HG03108 (cell line): ENCODE data around the gene TMEM231.
"Not testable (repeated sequence)": the region's sequence is repeated elsewhere in the genome, so short reads cannot be mapped to it uniquely, and the experiment has no call there.

Source experiments
- ATAC-seq: cut with Tn5 transposase; IDR thresholded peaks from one replicate; pipeline ENCODE4 v1.9.1; 2021; ENCODE audit warnings: moderate library complexity; ENCODE audit not compliant: unreplicated experiment

The TMEM231 gene

DNA sequence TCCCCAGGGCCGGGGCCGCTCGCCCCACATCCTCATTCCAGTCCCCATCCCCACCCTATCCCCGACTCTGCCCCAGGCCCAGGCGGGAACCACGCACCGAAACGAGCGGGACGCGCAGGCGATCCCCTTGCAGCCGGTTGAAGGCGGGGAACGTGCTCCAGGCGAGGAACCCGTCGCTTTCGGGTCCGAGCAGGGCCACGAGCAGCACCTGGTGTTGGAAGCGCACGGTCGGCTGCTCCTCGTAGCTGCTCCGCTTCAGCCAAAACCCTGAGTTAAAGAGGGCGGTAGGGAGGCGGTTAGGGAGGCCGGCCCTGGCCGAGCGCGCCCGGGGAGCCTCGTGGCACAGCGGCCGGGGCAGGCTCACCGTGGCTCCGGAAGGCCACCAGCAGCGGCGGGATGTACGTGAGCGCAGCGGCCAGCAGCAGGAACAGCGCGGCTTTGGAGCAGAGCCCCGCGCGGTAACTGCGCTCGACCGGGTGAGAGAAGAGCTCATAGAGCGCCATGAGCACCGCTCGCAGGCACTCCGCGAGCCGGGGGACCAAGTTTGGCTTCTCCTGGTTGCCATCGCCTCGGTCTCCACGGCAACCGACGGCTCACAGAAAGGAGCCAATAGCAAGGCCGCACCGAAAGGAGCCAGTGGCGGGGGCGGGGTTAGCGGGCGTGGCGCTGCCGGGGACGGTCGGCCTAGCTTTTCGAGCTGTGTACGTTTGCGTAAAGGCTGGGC is at the start of gene TMEM231:
Gene TMEM231 (minus strand): TSS at position 546 of the 724 bp plus-strand sequence. CDS start 43 bp downstream, at position 503.
- ATAC-seq, result peak; percentile 98

GRCh38 chr16:75603241-75603640 is 47.2 kb upstream of the TMEM231 start:
- ATAC-seq, result no peak

DNA sequence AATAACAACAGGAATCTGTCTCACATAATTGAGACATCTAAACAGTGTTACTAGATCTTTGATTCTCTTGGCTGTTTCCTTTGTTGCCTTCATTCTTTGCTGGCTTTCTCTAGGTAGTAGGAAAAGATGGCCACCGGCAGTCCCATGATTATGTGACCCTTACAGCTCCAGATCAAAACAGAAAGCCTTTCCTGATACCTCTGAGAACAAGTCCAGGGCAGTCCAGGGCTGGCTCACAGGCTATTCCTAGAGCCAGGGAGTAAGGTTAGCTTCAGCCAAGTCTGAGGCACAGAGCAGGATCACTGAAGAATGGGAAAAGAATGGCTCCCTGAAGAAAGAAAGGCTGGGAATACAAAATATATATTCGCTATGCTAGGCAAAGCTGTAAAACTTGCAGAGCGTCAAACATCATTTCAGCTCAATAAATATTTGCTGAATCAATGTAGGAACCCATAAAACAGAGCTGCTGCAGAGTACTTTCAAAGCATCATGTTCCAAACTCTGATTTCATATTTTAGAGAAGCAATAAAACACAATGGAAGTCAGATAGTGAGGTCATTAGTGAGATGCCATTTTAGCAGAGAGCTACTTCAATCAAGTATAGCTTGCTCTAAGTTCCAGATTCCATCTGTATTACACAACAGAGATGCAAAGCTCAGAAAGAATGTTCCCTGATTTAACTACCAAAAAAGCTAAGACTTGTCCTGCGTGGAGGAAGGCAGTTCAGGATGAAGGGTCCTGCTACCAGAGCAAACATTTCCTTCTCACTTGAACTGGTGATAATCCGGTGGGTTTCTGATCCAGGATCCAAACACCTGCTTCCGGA is 43.6 kb upstream of the TMEM231 start:
- ATAC-seq, result no peak

GRCh38 chr16:75593825-75594820 is 38.1 kb upstream of the TMEM231 start:
- ATAC-seq, result no peak

- ATAC-seq, result no peak
Observed at GRCh38 chr16:75593308-75593707, 37.3 kb upstream of the TMEM231 start.

GRCh38 chr16:75591927-75592326 is 35.9 kb upstream of the TMEM231 start:
- ATAC-seq, result not testable (repeated sequence)

- no peak for ATAC-seq
Observed at GRCh38 chr16:75590920-75591843, 35.1 kb upstream of the TMEM231 start.

DNA sequence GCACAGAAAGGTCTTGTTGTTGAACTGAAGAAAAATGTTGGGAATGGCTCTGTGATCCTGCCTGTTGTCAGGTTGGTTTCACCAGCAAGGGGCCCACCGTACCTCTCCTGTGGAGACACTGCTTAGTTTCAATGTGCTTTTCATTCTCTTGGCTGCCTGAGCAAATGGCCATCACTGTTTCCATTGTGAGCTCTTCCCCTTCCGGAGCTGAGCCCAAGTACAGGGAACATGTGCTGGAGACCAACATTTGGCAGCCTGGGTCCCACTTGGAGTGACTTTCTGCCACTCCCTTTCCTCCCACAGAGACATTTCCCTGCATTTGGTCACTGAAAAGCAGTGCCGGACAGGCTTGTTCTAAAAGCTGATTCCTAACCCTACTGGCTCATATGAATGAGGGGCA is 33.3 kb upstream of the TMEM231 start:
- no peak for ATAC-seq

DNA sequence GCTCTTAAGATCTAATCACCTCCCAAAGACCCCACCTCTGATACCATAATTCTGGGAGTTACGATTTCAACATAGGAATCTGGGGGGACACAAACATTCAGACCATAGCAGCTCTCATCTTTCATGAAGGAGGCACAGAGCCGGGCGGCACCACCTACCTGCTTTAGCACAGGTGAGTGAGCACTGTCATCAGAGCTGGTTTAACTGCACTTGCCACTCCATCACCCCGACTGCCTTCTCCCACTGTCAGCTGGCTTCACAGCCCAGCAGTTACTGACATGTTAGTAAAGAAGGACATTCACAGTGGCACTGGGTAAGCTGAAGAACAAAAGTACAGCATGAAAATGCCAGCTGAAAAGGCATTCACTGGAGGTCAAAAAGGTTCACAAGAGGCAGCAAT is 32.7 kb upstream of the TMEM231 start:
- no peak for ATAC-seq

DNA sequence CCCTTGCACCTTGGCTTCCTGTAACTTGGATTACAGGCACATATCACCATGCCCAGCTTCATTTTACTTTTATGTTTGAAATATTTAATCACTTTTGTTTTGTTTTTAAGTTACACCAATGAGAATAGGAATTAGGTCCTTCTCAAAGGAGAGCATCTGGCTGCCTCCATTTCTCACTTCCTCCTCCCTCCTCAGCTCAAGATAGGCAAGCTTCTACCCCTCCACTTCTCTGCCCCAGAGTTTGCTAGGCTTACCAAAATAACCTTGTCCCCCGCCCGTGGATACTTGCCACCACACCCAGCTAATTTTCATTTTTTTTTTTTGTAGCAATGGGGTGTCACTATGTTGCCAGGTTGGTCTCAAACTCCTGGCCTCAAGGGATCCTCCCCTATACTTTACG is 28.1 kb upstream of the TMEM231 start:
- no peak for ATAC-seq

- ATAC-seq, result no peak
Observed at GRCh38 chr16:75579281-75579834, 23.3 kb upstream of the TMEM231 start.

DNA sequence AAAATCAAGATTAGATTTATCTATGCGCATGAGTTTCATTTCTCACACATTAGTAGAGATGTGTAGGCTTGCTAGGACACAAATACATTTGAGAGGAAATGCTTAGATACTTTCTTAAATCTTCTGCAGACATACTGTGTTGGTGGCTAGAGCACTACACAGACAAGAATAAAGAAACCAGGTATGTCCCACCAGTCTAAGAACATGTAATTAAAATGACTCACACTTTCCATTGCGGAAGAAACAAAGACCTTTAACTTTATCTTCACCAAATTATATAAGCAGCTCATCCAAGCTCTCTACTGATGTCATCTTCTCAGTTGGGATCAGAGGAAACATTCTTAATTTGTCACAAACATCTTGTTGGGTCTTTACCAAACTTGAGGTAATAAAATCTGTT is 22.7 kb upstream of the TMEM231 start:
- ATAC-seq, result no peak

GRCh38 chr16:75578212-75578611 is 22.2 kb upstream of the TMEM231 start:
- no peak for ATAC-seq

GRCh38 chr16:75576384-75576811 is 20.3 kb upstream of the TMEM231 start:
- peak; percentile 42 for ATAC-seq

DNA sequence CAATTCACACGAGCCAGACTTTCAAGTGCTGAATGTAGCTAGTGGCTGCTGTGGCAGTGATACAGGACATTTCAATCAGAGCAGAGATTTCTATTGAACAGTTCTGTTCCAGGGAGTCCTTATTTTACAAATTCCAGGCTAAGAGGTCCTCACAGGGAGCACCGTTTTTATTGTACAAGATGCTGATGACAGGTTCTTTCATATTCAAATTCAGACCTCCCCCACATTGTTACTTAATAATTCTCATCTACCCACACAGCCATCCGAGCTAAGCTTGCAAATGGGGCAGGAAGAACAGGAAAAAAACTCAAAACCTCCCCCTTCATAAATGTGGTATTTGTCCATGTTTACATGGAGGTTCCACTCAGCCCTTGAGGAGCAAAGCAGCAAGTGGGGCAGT is 19.9 kb upstream of the TMEM231 start:
- no peak for ATAC-seq

- ATAC-seq, result no peak
Observed at GRCh38 chr16:75573955-75574354, 17.9 kb upstream of the TMEM231 start.

DNA sequence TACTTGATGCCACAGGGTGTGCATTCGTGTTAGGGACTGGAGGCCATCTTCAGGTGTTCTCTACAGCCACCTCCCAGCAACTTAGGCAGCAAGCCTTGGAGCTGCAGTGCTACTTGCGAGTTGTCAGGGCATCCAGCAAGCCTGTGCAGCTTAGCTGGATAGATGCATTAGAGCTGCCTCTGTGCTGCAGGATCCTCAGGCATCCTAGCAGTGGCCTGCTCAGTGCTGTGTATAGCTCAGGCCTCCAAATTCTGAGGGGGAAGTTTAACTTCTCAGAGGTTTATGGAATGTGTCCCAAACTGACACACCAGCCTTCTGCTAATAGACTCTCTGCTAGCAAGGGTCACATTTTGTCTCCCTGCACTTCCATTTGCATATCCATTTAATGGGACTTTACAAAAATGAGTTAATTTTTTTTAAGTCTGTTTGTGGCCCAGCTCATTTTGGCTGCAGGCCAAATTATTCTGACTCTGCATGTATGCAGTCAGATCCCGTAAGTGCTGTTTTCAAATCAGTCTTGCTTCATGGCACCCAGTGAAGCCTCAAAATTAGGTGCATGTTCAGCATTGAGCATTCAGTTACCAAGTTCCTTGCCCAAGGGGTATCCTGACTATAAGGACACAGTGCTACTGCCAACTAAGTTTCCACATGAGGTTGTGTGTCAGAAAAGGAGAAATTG is 17.0 kb upstream of the TMEM231 start:
- ATAC-seq, result no peak

GRCh38 chr16:75570396-75571065 is 14.5 kb upstream of the TMEM231 start:
- ATAC-seq, result no peak
